GM06990 (cell line): ENCODE results near the gene ITGA2.

Experiments used
- DNase-seq: peaks from one replicate; pipeline ENCODE4 v3.0.0-alpha.2; 2011; ENCODE audit not compliant: insufficient read length; ENCODE audit errors: extremely low read depth
- H3K27me3 ChIP-seq: replicated peaks from 2 replicates; pipeline ENCODE4 v1.6.0; 2011; ENCODE audit warnings: low read length; ENCODE audit not compliant: control insufficient read depth, insufficient read depth
- H3K36me3 ChIP-seq: 2 replicates; pipeline ENCODE4 v1.5.1; 2011; ENCODE audit warnings: low read length; ENCODE audit not compliant: control insufficient read depth, insufficient read depth
- H3K4me3 ChIP-seq: replicated peaks from 2 replicates; pipeline ENCODE4 v1.5.1; 2011; ENCODE audit warnings: low read depth, mild to moderate bottlenecking, control low read depth, low read length
- CTCF ChIP-seq: IDR thresholded peaks from 2 replicates; pipeline ENCODE4 v1.5.1; 2011; ENCODE audit warnings: low read length, control low read depth, mild to moderate bottlenecking, inconsistent platforms; ENCODE audit not compliant: insufficient read depth, poor library complexity, severe bottlenecking

Gene ITGA2

GRCh38 chr5:53063176-53063575, 74.0 kb downstream of the ITGA2 start:
- H3K27me3 ChIP-seq, result no peaks in the 10 kb centered on the region; the same call in 1 of the 2 replicates
- H3K36me3 ChIP-seq, result no peaks in the 10 kb centered on the region
- TF ChIP-seq CTCF, result no peak
- DNase-seq, result no peak
- no peak overlapping the region for H3K4me3 ChIP-seq

DNA sequence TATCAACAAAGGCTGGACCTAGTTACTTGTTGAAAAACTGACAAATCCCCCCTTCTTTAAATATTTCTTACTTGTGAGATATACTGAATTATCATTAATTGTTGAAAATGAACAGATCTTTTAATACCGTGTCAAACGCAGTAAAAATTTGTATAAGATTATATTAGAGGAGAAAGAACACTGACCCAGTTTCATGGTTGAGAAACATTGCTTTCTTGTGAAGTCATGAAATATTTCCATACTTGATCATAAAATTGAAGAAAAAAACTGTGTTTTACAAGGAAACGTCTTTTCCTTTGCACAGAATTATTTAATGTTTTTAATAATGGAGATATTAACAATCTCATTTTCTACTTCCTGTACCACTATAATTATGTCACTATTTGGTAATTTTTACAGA, 74.6 kb downstream of the ITGA2 start:
- TF ChIP-seq CTCF, result no peak
- Histone ChIP-seq H3K27me3 (no peaks in the 10 kb centered on the region; the same call in 1 of the 2 replicates), H3K36me3 (no peaks in the 10 kb centered on the region), H3K4me3 (no peak overlapping the region)
- no peak for DNase-seq

GRCh38 chr5:53066088-53066487, 76.9 kb downstream of the ITGA2 start:
- H3K36me3 ChIP-seq, result no peaks in the 10 kb centered on the region
- no peak overlapping the region for H3K4me3 ChIP-seq
- no peak for TF ChIP-seq CTCF
- no peaks in the 10 kb centered on the region; the same call in 1 of the 2 replicates for H3K27me3 ChIP-seq
- DNase-seq, result no peak

GRCh38 chr5:53067641-53068040, 78.5 kb downstream of the ITGA2 start:
- TF ChIP-seq CTCF, result no peak
- DNase-seq, result no peak
- Histone ChIP-seq H3K4me3 (no peak overlapping the region), H3K36me3 (no peaks in the 10 kb centered on the region), H3K27me3 (peaks cover 1% of the 10 kb centered on the region; the same call in 1 of the 2 replicates)

DNA sequence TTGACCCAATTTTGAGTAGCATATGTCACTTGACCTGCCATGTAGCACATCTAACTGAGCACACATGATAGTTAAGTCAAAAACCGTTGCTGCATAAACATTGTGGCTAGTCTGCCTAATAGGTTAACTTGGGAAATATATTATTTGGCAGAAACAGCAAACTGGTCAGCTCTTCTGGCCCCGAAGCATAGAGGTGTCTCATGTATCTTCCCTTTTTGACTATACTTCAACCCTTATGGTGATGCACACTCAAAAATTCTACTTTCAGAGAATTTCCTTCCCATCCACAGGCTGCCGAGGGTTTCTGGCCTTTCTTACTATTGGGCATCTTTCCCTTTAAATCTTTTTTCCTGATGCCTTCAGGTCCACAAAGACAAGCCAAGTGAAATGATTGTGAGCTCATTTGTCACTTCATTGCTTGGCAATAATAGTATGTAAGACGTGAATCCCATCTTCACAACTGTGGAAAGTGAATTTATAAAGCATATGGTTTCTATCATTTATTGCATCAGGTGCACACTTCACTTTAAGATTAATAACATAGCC, 79.2 kb downstream of the ITGA2 start:
- H3K36me3 ChIP-seq, result no peaks in the 10 kb centered on the region
- DNase-seq, result no peak
- no peak overlapping the region for H3K4me3 ChIP-seq
- TF ChIP-seq CTCF, result no peak
- peaks cover 1% of the 10 kb centered on the region; the same call in 1 of the 2 replicates for H3K27me3 ChIP-seq

GRCh38 chr5:53069626-53070025, 80.5 kb downstream of the ITGA2 start:
- H3K4me3 ChIP-seq, result no peak overlapping the region
- no peak for TF ChIP-seq CTCF
- H3K27me3 ChIP-seq, result peaks cover 1% of the 10 kb centered on the region; the same call in 1 of the 2 replicates
- no peaks in the 10 kb centered on the region for H3K36me3 ChIP-seq
- no peak for DNase-seq
